ENCODE measurements around the gene DPM1. TPM values are rescaled to one million over a fixed set of nuclear protein-coding genes. Genes with fewer than 3 reads are reported as not detected.

The DPM1 gene
- 198 and 215 TPM in 2 replicates for total RNA-seq (2014; rRNA removed; shearing (Covaris generic))

DNA sequence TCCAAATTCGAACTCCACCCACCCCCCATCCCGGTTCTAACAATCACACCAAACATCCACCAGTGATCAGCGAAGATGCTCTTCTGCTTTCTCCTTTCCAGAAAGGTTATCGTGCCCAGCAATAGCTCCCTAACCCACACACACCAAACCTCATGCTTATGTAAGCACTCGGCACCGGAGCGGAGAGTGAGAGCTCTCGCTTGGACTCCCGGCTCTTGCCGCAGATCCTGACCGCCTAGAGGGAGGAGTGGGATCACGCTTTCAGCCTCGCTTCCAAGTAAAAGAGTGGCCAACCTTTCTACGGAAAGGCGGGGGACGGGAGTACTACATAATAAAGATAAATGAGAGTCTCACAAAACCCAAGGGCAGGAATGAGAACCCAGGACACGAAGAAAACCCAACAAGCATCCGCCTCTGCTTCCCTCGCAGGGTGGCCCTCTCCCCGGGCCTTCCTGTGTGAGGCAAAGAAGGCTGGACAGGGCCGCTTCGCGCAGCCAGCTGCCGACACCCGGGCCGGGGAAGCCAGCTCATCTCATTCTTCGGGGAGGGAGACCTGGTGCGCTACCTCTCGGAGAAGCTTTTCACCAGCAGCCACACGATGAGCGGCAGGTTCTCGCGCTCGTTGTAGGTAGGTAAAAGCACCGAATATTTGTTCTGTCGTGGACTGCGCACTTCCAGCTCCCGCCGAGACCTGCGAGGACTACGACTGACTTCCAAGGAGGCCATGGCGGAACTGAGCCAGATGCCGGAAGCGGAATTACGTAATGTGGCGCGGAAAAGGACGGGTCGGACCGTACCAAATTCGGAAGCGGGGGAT is at the start of gene DPM1:
Gene DPM1 (minus strand): TSS at position 735 of the 817 bp plus-strand sequence. CDS start 9 bp downstream, at position 726.
- DNase-seq (ENCODE audit: low read depth), result peak; percentile 86

DNA sequence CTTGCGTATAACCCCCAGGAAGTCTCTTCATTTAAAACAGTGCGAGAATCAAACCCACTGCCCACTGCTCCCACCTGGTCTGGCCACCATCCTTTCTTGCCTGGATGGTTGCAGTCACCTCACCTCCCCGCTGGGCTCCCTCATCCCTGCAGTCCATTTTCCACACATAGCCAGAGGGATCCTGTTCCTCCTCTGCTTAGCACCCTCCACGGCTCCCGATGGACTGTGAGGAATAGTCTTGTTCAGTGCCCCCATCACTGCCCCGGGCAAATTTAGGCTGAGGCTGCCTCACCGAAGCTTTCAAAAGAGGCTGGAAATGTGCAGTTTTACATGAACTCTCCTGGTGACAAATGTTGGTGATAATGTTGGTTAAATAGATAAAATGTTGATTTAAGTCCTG is 46.9 kb upstream of the DPM1 start:
- DNase-seq (ENCODE audit: low read depth), result no peak

- DNase-seq (ENCODE audit: low read depth), result no peak
Observed at GRCh38 chr20:51004781-51005180, 46.4 kb upstream of the DPM1 start.

DNA sequence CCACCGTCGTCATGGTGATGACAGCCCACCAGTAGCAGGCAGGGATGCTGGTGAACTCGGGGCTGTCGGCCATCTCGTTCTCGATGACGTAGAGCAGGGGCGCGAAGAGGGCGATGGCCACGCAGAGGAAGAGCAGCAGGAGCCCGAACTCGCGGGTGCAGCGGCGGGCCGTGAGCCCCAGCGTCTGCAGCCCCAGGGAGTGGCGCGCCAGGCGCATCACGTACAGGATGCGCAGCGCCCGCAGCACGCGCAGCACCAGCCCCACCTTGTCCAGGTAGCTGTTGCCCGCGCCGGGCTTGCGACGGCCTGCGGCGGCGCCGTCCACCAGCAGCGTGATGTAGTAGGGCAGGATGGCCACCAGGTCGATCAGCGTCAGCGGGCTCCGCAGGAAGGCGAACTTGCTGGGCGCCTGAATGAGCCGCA is 46.0 kb upstream of the DPM1 start:
- no peak for DNase-seq (ENCODE audit: low read depth)

- DNase-seq (ENCODE audit: low read depth), result no peak
Observed at GRCh38 chr20:51003753-51004152, 45.4 kb upstream of the DPM1 start.

- DNase-seq (ENCODE audit: low read depth), result no peak
Observed at GRCh38 chr20:51002633-51003032, 44.3 kb upstream of the DPM1 start.

- no peak for DNase-seq (ENCODE audit: low read depth)
Observed at GRCh38 chr20:51001430-51002265, 43.3 kb upstream of the DPM1 start.

DNA sequence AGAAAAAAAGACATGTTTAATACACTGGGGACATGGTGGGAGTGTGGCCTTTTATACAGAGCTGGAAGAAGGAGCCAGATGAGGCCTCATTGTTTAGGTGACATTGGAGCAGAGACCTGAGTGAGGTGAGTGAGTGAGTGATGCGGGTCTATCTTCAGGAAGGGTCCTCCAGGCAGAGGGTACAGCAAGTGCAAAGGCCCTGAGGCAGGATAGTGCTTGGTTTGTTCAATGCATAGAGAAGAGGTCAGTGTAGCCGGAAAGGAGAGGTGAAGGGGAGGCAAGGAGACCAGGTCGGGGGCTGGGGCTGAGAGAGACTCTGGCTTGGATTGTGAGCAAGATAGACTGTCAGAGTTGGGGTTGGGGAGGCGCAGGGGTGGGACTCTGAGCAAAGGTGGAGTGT is 41.0 kb upstream of the DPM1 start:
- DNase-seq (ENCODE audit: low read depth), result no peak

DNA sequence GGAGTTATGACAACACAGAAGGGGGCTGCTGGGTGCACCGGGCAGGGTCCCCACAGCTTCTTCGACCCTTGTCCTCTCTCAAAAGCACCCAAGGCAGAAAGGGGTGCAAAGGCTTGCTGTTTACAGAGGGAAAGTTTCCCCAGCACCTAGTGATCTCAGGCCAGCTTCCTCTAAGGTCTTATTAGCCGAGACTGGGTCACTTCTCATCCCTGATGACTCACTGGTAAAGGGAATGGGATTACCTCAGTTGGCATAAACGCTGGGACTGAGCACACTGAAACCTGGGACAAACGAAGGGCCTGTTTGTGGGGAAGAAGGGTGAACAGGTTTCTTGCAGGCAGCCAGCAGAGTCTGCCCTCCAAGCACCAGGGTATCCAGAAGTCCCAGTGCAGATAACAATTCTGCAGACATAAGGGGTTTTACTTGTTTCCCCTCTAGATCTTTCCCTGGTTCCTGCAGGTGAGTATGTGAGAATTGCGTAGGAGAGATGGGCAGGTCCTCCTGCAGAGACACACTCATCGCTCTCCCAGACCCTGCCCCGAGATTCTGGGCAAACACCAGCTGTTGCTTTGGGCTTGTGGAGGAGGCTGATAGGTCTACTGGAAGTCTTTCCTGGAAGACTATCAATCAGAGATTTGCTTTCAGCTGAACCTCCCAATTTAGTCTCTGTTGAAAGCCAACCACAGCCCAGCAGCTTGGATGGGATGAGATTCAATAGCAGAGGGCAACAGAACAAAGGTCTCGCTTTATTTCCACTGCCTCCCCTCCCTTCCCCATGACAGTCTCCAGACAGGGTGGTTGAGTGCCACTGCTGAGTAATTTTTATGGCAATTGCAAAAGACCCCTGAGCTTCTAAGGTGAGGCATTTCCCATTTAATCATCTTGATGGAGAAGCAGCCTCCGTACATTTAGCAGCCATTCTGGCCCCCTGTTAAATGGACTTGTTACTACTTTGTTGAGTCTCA is 38.9 kb upstream of the DPM1 start:
- DNase-seq (ENCODE audit: low read depth), result peak; percentile 68

DNA sequence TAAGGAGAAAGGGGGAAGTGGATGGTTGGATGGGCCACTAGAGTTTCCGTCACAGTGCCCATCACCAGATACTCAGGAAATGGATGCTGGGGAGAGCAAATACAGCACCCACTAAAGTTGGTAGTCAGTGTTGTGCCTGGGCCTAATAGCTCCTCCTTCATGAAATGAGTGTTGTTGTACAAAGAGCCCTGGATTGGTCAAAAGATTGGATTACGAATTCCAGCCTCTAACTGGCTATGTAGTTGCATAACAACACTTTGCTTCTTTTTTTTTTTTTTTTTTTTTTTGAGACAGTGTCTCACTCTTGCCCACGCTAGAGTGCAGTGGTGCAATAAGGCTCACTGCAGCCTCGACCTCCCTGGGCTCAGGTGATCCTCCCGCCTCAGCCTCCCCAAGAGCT is 37.2 kb upstream of the DPM1 start:
- DNase-seq (ENCODE audit: low read depth), result no peak

- DNase-seq (ENCODE audit: low read depth), result no peak
Observed at GRCh38 chr20:50993876-50994275, 35.5 kb upstream of the DPM1 start.

GRCh38 chr20:50992733-50993457 is 34.6 kb upstream of the DPM1 start:
- DNase-seq (ENCODE audit: low read depth), result peak; percentile 71

DNA sequence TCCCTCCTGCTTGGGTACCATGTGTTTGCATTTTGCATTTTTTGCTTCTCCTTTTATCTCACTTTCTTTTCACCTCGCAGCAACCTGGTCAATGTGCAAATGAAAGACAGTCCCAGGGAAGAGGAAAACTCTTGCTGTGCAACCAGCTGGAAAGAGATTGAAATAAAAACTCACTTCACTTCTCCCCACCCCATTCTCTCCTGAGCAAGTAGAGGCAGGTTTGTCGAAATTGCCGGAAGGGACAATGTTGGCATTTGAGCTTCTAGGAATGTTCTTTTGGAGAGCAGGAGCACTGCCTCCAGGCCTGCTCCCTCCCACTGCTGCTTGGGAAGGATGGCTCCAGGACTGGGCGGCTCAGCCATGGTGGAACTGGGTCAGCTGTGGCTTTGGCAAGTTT is 34.0 kb upstream of the DPM1 start:
- no peak for DNase-seq (ENCODE audit: low read depth)

- DNase-seq (ENCODE audit: low read depth), result peak; percentile 33
Observed at GRCh38 chr20:50991076-50991475, 32.7 kb upstream of the DPM1 start.

- DNase-seq (ENCODE audit: low read depth), result peak; percentile 91
Observed at GRCh38 chr20:50987493-50988210, 29.3 kb upstream of the DPM1 start.

DNA sequence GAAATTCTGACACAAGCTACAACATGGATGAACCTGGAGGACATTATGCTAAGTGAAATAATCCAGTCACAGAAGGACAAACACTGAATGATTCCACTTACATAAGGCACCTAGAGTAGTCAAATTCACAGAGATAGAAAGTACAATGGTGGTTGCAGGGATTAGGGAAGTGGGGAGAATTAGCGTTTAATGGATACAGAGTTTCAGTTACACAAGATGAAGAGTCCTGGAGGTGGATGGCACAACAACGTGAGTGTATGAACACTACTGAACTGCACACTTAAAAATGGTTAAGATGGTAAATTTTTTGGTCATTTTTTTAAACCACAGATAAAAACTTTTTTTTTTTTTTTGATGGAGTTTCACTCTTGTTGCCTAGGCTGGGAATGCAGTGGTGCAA is 25.0 kb upstream of the DPM1 start:
- DNase-seq (ENCODE audit: low read depth), result no peak

DNA sequence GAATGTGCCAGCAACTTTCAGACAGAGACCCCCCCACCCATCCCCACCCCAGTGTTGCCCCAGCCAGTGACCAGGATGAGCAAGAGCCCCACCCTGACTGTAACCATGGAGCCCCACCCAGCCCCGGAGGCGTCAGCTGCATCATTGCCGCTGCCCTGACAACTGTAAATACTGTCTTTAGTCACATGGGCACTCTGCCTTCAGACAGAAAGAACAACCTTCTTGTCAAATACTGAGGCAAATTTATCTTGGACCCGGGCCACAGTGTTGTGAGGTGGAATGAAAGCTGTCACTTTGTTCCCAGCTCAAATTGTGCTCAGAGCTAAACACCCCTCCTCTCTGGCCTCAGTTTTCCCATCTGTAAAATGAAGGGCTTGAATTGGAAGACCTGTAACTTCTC is 24.0 kb upstream of the DPM1 start:
- peak; percentile 88 for DNase-seq (ENCODE audit: low read depth)

- no peak for DNase-seq (ENCODE audit: low read depth)
Observed at GRCh38 chr20:50981714-50982048, 23.3 kb upstream of the DPM1 start.

GRCh38 chr20:50980851-50981713 is 22.8 kb upstream of the DPM1 start:
- DNase-seq (ENCODE audit: low read depth), result peak; percentile 80
